GM23338 (cell line): ENCODE data around the gene GNB1. TPM values are rescaled to one million over a fixed set of nuclear protein-coding genes. Genes with fewer than 3 reads are reported as not detected.

Experiments used
- ATAC-seq: fragments of 200-7000 bp; cut with Tn5 transposase; 3 replicates; pipeline ENCODE4 v1.9.1; 2020
- DNase-seq: peaks from one replicate; pipeline ENCODE4 v3.0.0-alpha.2; 2015; ENCODE audit warnings: low spot score
- H2AFZ ChIP-seq: fragments of 200-600 bp; sonication (generic); 2 replicates; pipeline ENCODE4 v1.8.0; 2016; ENCODE audit warnings: antibody characterized with exemption, mild to moderate bottlenecking, moderate library complexity
- H3F3A ChIP-seq: fragments of 200-600 bp; sonication (generic); replicated peaks from 2 replicates; pipeline ENCODE4 v1.8.0; 2017; ENCODE audit warnings: antibody characterized with exemption, mixed run types, low read depth
- H3K27ac ChIP-seq: fragments of 200-600 bp; sonication (generic); 2 replicates; pipeline ENCODE4 v1.6.1; 2016; ENCODE audit warnings: low read depth
- H3K27me3 ChIP-seq: fragments of 200-600 bp; sonication (generic); 2 replicates; pipeline ENCODE4 v1.8.0; 2016; ENCODE audit warnings: mild to moderate bottlenecking, mixed run types, moderate library complexity; ENCODE audit not compliant: insufficient read depth
- H3K36me3 ChIP-seq: fragments of 200-600 bp; sonication (generic); 2 replicates; pipeline ENCODE4 v1.8.0; 2016; ENCODE audit warnings: mild to moderate bottlenecking; ENCODE audit not compliant: insufficient read depth
- H3K4me1 ChIP-seq: fragments of 200-600 bp; sonication (generic); 2 replicates; pipeline ENCODE4 v1.8.0; 2016; ENCODE audit warnings: mild to moderate bottlenecking, moderate library complexity; ENCODE audit not compliant: insufficient read depth
- H3K4me2 ChIP-seq: fragments of 200-600 bp; sonication (generic); 2 replicates; pipeline ENCODE4 v1.7.1; 2017; ENCODE audit warnings: mixed run types
- H3K4me3 ChIP-seq: fragments of 200-600 bp; sonication (generic); 2 replicates; pipeline ENCODE4 v1.6.1; 2016; ENCODE audit warnings: mixed run types
- H3K79me2 ChIP-seq: fragments of 200-600 bp; sonication (generic); replicated peaks from 2 replicates; pipeline ENCODE4 v1.8.0; 2017; ENCODE audit warnings: mild to moderate bottlenecking; ENCODE audit not compliant: insufficient read depth
- H3K9me2 ChIP-seq: fragments of 200-600 bp; sonication (generic); 2 replicates; pipeline ENCODE4 v1.8.0; 2017; ENCODE audit not compliant: insufficient read depth
- H4K20me1 ChIP-seq: fragments of 200-600 bp; sonication (generic); replicated peaks from 2 replicates; pipeline ENCODE4 v1.8.0; 2017; ENCODE audit warnings: mild to moderate bottlenecking; ENCODE audit not compliant: insufficient read depth
- H3K27ac Mint-ChIP-seq: 2 replicates; pipeline ENCODE4 v1.8.0; 2020; ENCODE audit warnings: inconsistent platforms, mild to moderate bottlenecking, moderate library complexity, mixed read lengths
- H3K27me3 Mint-ChIP-seq: 3 replicates; pipeline ENCODE4 v1.8.0; 2022; ENCODE audit warnings: low read depth, mild to moderate bottlenecking, moderate library complexity, mixed read lengths, inconsistent platforms; ENCODE audit not compliant: insufficient read depth, poor library complexity
- H3K36me3 Mint-ChIP-seq: 3 replicates; pipeline ENCODE4 v1.8.0; 2021; ENCODE audit warnings: low read depth, mild to moderate bottlenecking, inconsistent platforms, moderate library complexity, mixed read lengths
- H3K4me1 Mint-ChIP-seq: 3 replicates; pipeline ENCODE4 v1.8.0; 2020; ENCODE audit warnings: mild to moderate bottlenecking, inconsistent platforms, mixed read lengths
- H3K4me3 Mint-ChIP-seq: 3 replicates; pipeline ENCODE4 v1.8.0; 2021; ENCODE audit warnings: moderate library complexity, mild to moderate bottlenecking, inconsistent platforms, mixed read lengths
- H3K9me3 Mint-ChIP-seq: 3 replicates; pipeline ENCODE4 v1.8.0; 2020; ENCODE audit warnings: moderate library complexity, mild to moderate bottlenecking, inconsistent platforms, mixed read lengths
- EZH2phosphoT487 ChIP-seq: fragments of 200-600 bp; sonication (generic); IDR thresholded peaks from one replicate; pipeline ENCODE4 v1.8.1; 2018; ENCODE audit warnings: antibody characterized with exemption; ENCODE audit not compliant: unreplicated experiment
- JUNB ChIP-seq: IDR thresholded peaks from one replicate; pipeline ENCODE4 v1.6.1; 2016; ENCODE audit warnings: antibody characterized with exemption; ENCODE audit not compliant: unreplicated experiment
- NANOG ChIP-seq: IDR thresholded peaks from 2 replicates; pipeline ENCODE4 v1.6.1; 2016; ENCODE audit warnings: antibody characterized with exemption, borderline replicate concordance
- POLR2AphosphoS5 ChIP-seq: IDR thresholded peaks from 2 replicates; pipeline ENCODE4 v1.6.1; 2016; ENCODE audit warnings: antibody characterized with exemption, low read depth
- STAT1 ChIP-seq: IDR thresholded peaks from one replicate; pipeline ENCODE4 v1.6.1; 2016; ENCODE audit warnings: antibody characterized with exemption; ENCODE audit not compliant: unreplicated experiment
- ZNF114 ChIP-seq: fragments of 250-450 bp; sonication (Bioruptor Pico); IDR thresholded peaks from 2 replicates; pipeline ENCODE4 v1.5.0; 2020; ENCODE audit warnings: mild to moderate bottlenecking, moderate library complexity
- polyA plus RNA-seq: library from polyadenylated mRNA; unstranded; fragments of >200 nt; fragmentation: Nextera tagmentation; extraction: Ambion mirVana; gene quantifications from 2 replicates; pipeline ENCODE4 v1.2.1, GENCODE V29; 2016
- total RNA-seq: library from RNA; depleted of rRNA; stranded (reverse); fragments of >200 nt; shearing (Covaris generic); gene quantifications from 2 replicates; pipeline ENCODE4 v1.2.3, GENCODE V29; 2014
- TF ChIP-seq, protein P1 (sequence below): fragments of 250-450 bp; sonication (Bioruptor Pico); IDR thresholded peaks from 2 replicates; pipeline ENCODE4 v1.5.0; 2020; ENCODE audit warnings: mild to moderate bottlenecking, moderate library complexity

The GNB1 gene
- total and polyA plus RNA-seq, 2 experiments from 2014 or later = 65.4 to 138 TPM

DNA sequence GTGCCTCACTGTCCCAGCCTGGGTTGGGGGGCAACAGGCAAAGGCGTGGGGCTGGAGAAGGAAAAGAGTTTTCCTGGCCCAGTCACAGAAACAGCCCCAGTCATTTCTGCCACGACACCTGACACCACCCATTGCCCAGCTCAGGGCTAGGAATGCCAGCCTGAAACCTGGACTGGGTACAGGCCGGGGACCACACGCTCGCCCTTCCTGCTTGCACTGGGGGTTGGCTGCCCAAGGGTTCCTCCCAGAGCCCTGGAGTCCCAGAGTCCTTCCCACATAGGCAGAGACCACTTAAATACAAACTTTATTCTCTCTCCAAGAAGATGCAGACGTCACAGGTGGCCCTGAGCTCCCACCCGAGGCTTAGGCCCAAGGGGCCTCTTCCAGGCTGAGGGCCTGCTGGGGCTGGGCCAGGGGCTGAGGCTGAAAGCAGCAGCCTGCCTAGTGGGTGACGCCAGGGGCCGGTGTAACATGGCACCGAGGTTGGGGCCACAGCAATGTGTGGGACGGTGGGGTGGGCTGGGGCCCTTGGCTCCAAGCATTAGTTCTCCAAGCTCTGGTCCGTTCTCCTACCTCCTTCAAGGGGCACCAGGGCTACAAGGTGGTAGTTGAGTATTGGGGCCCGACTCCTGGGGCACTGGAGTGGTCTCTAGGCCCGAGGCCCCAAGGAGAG is 26.6 kb upstream of the GNB1 start:
- Histone ChIP-seq H3K27ac (no peak overlapping the region), H3K36me3 (no peaks in the 10 kb centered on the region), H3F3A (0 out of 2 replicates have a peak, but pooled peaks cover 8% of the 10 kb centered on the region), H3K4me2 (peak overlapping the region; percentile 86; the same call in 1 of the 2 replicates), H2AFZ (no peak overlapping the region), H3K9me2 (no peaks in the 10 kb centered on the region), H3K4me1 (no peaks in the 10 kb centered on the region; the same call in 1 of the 2 replicates), H3K27me3 (no peaks in the 10 kb centered on the region), H3K4me3 (no peak overlapping the region), H4K20me1 (no peaks in the 10 kb centered on the region), H3K79me2 (no peaks in the 10 kb centered on the region)
- Mint-ChIP-seq H3K27ac (no peak overlapping the region), H3K4me1 (peaks cover 7% of the 10 kb centered on the region; the same call in 1 of the 3 replicates), H3K27me3 (peaks cover 6% of the 10 kb centered on the region), H3K9me3 (no peaks in the 10 kb centered on the region), H3K36me3 (no peaks in the 10 kb centered on the region), H3K4me3 (peak overlapping the region; percentile 64)
- ATAC-seq (no peak), DNase-seq (no peak)
- no peak for TF ChIP-seq JUNB

DNA sequence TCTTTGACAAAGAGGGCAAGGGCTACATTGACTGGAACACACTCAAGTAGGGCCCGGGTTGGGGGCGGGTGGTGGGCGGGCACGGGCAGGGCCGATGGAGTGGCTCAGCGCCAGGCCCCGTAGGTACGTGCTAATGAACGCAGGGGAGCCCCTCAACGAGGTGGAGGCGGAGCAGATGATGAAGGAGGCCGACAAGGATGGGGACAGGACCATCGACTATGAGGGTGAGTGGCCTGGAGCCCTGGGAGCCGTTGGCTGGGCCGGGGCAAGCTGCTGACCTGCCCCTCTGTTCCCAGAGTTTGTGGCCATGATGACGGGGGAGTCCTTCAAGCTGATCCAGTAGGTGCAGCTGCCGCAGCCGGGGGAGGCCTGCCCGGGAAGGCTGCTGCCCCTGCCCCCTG is 26.0 kb upstream of the GNB1 start:
- Histone ChIP-seq H4K20me1 (no peaks in the 10 kb centered on the region), H3K4me2 (no peak overlapping the region), H3K27ac (no peak overlapping the region), H3K4me3 (no peak overlapping the region), H3K9me2 (no peaks in the 10 kb centered on the region), H3K36me3 (no peaks in the 10 kb centered on the region), H3K79me2 (no peaks in the 10 kb centered on the region), H3F3A (0 out of 2 replicates have a peak, but pooled peaks cover 8% of the 10 kb centered on the region), H3K4me1 (no peaks in the 10 kb centered on the region; the same call in 1 of the 2 replicates), H3K27me3 (no peaks in the 10 kb centered on the region), H2AFZ (no peak overlapping the region)
- Mint-ChIP-seq H3K9me3 (no peaks in the 10 kb centered on the region), H3K36me3 (no peaks in the 10 kb centered on the region), H3K4me3 (no peak overlapping the region), H3K27ac (no peak overlapping the region), H3K4me1 (peaks cover 7% of the 10 kb centered on the region; the same call in 1 of the 3 replicates), H3K27me3 (peaks cover 6% of the 10 kb centered on the region)
- TF ChIP-seq, protein P1, sequence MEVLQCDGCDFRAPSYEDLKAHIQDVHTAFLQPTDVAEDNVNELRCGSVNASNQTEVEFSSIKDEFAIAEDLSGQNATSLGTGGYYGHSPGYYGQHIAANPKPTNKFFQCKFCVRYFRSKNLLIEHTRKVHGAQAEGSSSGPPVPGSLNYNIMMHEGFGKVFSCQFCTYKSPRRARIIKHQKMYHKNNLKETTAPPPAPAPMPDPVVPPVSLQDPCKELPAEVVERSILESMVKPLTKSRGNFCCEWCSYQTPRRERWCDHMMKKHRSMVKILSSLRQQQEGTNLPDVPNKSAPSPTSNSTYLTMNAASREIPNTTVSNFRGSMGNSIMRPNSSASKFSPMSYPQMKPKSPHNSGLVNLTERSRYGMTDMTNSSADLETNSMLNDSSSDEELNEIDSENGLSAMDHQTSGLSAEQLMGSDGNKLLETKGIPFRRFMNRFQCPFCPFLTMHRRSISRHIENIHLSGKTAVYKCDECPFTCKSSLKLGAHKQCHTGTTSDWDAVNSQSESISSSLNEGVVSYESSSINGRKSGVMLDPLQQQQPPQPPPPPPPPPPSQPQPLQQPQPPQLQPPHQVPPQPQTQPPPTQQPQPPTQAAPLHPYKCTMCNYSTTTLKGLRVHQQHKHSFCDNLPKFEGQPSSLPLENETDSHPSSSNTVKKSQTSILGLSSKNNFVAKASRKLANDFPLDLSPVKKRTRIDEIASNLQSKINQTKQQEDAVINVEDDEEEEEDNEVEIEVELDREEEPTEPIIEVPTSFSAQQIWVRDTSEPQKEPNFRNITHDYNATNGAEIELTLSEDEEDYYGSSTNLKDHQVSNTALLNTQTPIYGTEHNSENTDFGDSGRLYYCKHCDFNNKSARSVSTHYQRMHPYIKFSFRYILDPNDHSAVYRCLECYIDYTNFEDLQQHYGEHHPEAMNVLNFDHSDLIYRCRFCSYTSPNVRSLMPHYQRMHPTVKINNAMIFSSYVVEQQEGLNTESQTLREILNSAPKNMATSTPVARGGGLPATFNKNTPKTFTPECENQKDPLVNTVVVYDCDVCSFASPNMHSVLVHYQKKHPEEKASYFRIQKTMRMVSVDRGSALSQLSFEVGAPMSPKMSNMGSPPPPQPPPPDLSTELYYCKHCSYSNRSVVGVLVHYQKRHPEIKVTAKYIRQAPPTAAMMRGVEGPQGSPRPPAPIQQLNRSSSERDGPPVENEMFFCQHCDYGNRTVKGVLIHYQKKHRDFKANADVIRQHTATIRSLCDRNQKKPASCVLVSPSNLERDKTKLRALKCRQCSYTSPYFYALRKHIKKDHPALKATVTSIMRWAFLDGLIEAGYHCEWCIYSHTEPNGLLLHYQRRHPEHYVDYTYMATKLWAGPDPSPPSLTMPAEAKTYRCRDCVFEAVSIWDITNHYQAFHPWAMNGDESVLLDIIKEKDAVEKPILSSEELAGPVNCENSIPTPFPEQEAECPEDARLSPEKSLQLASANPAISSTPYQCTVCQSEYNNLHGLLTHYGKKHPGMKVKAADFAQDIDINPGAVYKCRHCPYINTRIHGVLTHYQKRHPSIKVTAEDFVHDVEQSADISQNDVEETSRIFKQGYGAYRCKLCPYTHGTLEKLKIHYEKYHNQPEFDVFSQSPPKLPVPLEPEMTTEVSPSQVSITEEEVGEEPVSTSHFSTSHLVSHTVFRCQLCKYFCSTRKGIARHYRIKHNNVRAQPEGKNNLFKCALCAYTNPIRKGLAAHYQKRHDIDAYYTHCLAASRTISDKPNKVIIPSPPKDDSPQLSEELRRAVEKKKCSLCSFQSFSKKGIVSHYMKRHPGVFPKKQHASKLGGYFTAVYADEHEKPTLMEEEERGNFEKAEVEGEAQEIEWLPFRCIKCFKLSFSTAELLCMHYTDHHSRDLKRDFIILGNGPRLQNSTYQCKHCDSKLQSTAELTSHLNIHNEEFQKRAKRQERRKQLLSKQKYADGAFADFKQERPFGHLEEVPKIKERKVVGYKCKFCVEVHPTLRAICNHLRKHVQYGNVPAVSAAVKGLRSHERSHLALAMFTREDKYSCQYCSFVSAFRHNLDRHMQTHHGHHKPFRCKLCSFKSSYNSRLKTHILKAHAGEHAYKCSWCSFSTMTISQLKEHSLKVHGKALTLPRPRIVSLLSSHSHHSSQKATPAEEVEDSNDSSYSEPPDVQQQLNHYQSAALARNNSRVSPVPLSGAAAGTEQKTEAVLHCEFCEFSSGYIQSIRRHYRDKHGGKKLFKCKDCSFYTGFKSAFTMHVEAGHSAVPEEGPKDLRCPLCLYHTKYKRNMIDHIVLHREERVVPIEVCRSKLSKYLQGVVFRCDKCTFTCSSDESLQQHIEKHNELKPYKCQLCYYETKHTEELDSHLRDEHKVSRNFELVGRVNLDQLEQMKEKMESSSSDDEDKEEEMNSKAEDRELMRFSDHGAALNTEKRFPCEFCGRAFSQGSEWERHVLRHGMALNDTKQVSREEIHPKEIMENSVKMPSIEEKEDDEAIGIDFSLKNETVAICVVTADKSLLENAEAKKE (CRISPR knock-in tag) = no peak
- no peak for TF ChIP-seq ZNF114 (CRISPR knock-in tag)
- no peak for TF ChIP-seq POLR2AphosphoS5
- no peak for TF ChIP-seq NANOG
- TF ChIP-seq EZH2phosphoT487 = no peak
- TF ChIP-seq STAT1 = no peak
- ATAC-seq (no peak), DNase-seq (no peak)
